Measurements from ENCODE around the gene MPPED2. TPM values are rescaled to one million over a fixed set of nuclear protein-coding genes. Genes with fewer than 3 reads are reported as not detected.
"Not testable (repeated sequence)": the region's sequence is repeated elsewhere in the genome, so short reads cannot be mapped to it uniquely, and the experiment has no call there.

Gene MPPED2
- total RNA-seq, 1 experiment from 2014 or later, result 4.7 TPM

- H3K14ac ChIP-seq (ENCODE audit: insufficient read depth, low read length), result no peak overlapping the region
- TF ChIP-seq CTCF (conservative IDR thresholded peaks at IDR 0.05), result no peak
- no peak overlapping the region for H4K8ac ChIP-seq (replicated peaks; ENCODE audit: insufficient read length, low read depth, low read length)
- no peak overlapping the region for H2BK20ac ChIP-seq (ENCODE audit: low read depth, low read length, poor library complexity, severe bottlenecking)
- no peak overlapping the region for H3K4me2 ChIP-seq (ENCODE audit: insufficient read depth, insufficient read length, low read length)
- H2BK120ac ChIP-seq (ENCODE audit: low read depth, low read length, poor library complexity, severe bottlenecking), result no peak overlapping the region
- H4K91ac ChIP-seq (ENCODE audit: insufficient read length, low read depth, low read length), result no peak overlapping the region
- no peak overlapping the region for H3K27ac ChIP-seq (ENCODE audit: insufficient read length, low read depth, low read length)
- peaks cover 3% of the 10 kb centered on the region; the same call in 1 of the 2 replicates for H3K4me1 ChIP-seq (ENCODE audit: insufficient read depth, low read length)
- no peaks in the 10 kb centered on the region for H3K79me2 ChIP-seq (ENCODE audit: insufficient read depth, low read length)
- H4K5ac ChIP-seq (ENCODE audit: insufficient read length, low read depth, low read length), result no peak overlapping the region
- no peak overlapping the region for H3K9ac ChIP-seq (ENCODE audit: extremely low read depth, insufficient read length, low read length)
- Mint-ChIP-seq H3K27me3 (ENCODE audit: low read depth) (peaks cover 14% of the 10 kb centered on the region), H3K4me3 (no peak overlapping the region), H3K4me1 (peaks cover 38 to 48% of the 10 kb centered on the region in 2 experiments), H3K27ac (no peak overlapping the region), H3K36me3 (ENCODE audit: insufficient read depth in 1 of 3, low read depth in 3 of 3) (peaks cover 17 to 30% (median 23%) of the 10 kb centered on the region in 3 experiments), H3K9me3 (peaks cover 13 to 14% of the 10 kb centered on the region in 2 experiments)
- H2AFZ ChIP-seq (ENCODE audit: low read length), result no peak overlapping the region
- no peaks in the 10 kb centered on the region for H3K27me3 ChIP-seq (ENCODE audit: insufficient read depth, low read length)
- H3K4ac ChIP-seq (ENCODE audit: low read depth, low read length), result no peak overlapping the region
- H3K23ac ChIP-seq (ENCODE audit: insufficient read length, low read depth, low read length), result no peak overlapping the region
- no peak overlapping the region for H2BK12ac ChIP-seq (ENCODE audit: insufficient read length, low read depth, low read length)
- H3T11ph ChIP-seq (ENCODE audit: low read length), result no peak overlapping the region
- no peak overlapping the region for H3K18ac ChIP-seq (ENCODE audit: insufficient read length, low read depth, low read length)
- H2AK5ac ChIP-seq (ENCODE audit: insufficient read length, low read length), result no peak overlapping the region
- no peak overlapping the region for H2BK5ac ChIP-seq (ENCODE audit: insufficient read length, low read length)
- no peak overlapping the region for H2BK15ac ChIP-seq (ENCODE audit: low read depth, low read length)
- H3K23me2 ChIP-seq (ENCODE audit: insufficient read length, low read depth, low read length, poor library complexity, severe bottlenecking), result no peaks in the 10 kb centered on the region
- no peaks in the 10 kb centered on the region for H3K79me1 ChIP-seq (ENCODE audit: insufficient read depth, low read depth, low read length, poor library complexity, severe bottlenecking)
- no peak for DNase-seq
- H3K56ac ChIP-seq (ENCODE audit: insufficient read length, low read depth, low read length), result no peak overlapping the region
- no peaks in the 10 kb centered on the region for H4K20me1 ChIP-seq (ENCODE audit: control insufficient read depth, insufficient read depth, insufficient read length)
- H3K9me3 ChIP-seq (ENCODE audit: control insufficient read depth, low read depth, low read length), result no peaks in the 10 kb centered on the region
- WGBS (ENCODE audit: extremely low coverage, insufficient read length, low lambda C conversion rate), result no CpG with 5 or more reads among the region's 1 CpG
These were observed 27.1 kb downstream of the MPPED2 start for GRCh38 chr11:30559004-30559403.

- H3K4me1 ChIP-seq (ENCODE audit: insufficient read depth, low read length); H3K9me3 Mint-ChIP-seq; H4K20me1 ChIP-seq (ENCODE audit: control insufficient read depth, insufficient read depth, insufficient read length); H4K91ac ChIP-seq (ENCODE audit: insufficient read length, low read depth, low read length); H3K4me3 Mint-ChIP-seq; H2BK12ac ChIP-seq (ENCODE audit: insufficient read length, low read depth, low read length); H3K9ac ChIP-seq (ENCODE audit: extremely low read depth, insufficient read length, low read length); H3K23ac ChIP-seq (ENCODE audit: insufficient read length, low read depth, low read length); H3K56ac ChIP-seq (ENCODE audit: insufficient read length, low read depth, low read length); H3K9me3 ChIP-seq (ENCODE audit: control insufficient read depth, low read depth, low read length); H2BK15ac ChIP-seq (ENCODE audit: low read depth, low read length); H2AK5ac ChIP-seq (ENCODE audit: insufficient read length, low read length); H3K14ac ChIP-seq (ENCODE audit: insufficient read depth, low read length); H3K27me3 ChIP-seq (ENCODE audit: insufficient read depth, low read length); H3T11ph ChIP-seq (ENCODE audit: low read length); H2AFZ ChIP-seq (ENCODE audit: low read length); H2BK20ac ChIP-seq (ENCODE audit: low read depth, low read length, poor library complexity, severe bottlenecking); H3K27ac Mint-ChIP-seq; H2BK120ac ChIP-seq (ENCODE audit: low read depth, low read length, poor library complexity, severe bottlenecking); H3K27ac ChIP-seq (ENCODE audit: insufficient read length, low read depth, low read length); H3K18ac ChIP-seq (ENCODE audit: insufficient read length, low read depth, low read length); H4K8ac ChIP-seq (replicated peaks; ENCODE audit: insufficient read length, low read depth, low read length); H3K79me2 ChIP-seq (ENCODE audit: insufficient read depth, low read length); DNase-seq; H4K5ac ChIP-seq (ENCODE audit: insufficient read length, low read depth, low read length); H3K23me2 ChIP-seq (ENCODE audit: insufficient read length, low read depth, low read length, poor library complexity, severe bottlenecking); H3K4me2 ChIP-seq (ENCODE audit: insufficient read depth, insufficient read length, low read length); H2BK5ac ChIP-seq (ENCODE audit: insufficient read length, low read length); H3K4ac ChIP-seq (ENCODE audit: low read depth, low read length); H3K79me1 ChIP-seq (ENCODE audit: insufficient read depth, low read depth, low read length, poor library complexity, severe bottlenecking): not testable (repeated sequence)
- Mint-ChIP-seq H3K27me3 (ENCODE audit: low read depth) (peaks cover 25% of the 10 kb centered on the region), H3K36me3 (ENCODE audit: insufficient read depth in 1 of 3, low read depth in 3 of 3) (peaks cover 6 to 10% (median 8%) of the 10 kb centered on the region in 3 experiments), H3K4me1 (peaks cover 43 to 58% of the 10 kb centered on the region in 2 experiments)
- no CpG with 5 or more reads among the region's 6 CpGs for WGBS (ENCODE audit: extremely low coverage, insufficient read length, low lambda C conversion rate)
These were observed 31.6 kb downstream of the MPPED2 start for GRCh38 chr11:30554587-30554986.

All from H9 (cell line).